WTC11 (cell line): ENCODE data around the gene ZFP69B.

ENCODE experiments used
- USF1 ChIP-seq: sonication (generic); formaldehyde crosslinking; IDR thresholded peaks from 2 replicates; pipeline ENCODE4 v1.8.0; 2022; ENCODE audit warnings: mild to moderate bottlenecking, missing genetic modification reagents
- ZNF121 ChIP-seq: sonication (generic); formaldehyde crosslinking; IDR thresholded peaks from 2 replicates; pipeline ENCODE4 v1.8.0; 2023; ENCODE audit warnings: missing genetic modification reagents

GRCh38 chr1:40454873-40455272, 4.6 kb downstream of the ZFP69B start:
- TF ChIP-seq USF1 (CRISPR knock-in tag), result no peak
- TF ChIP-seq ZNF121, result no peak
